CD14-positive monocyte (primary cell): ENCODE results near the gene KLF15. TPM values are rescaled to one million over a fixed set of nuclear protein-coding genes. Genes with fewer than 3 reads are reported as not detected.
A peak's percentile ranks its signal among the peaks of the same experiment; 100 is the strongest.

Source experiments
- DNase-seq, 3 donors: peaks; one replicate each; pipeline ENCODE4 v3.0.0-alpha.2; 2011 to 2022
- H2AFZ ChIP-seq: 2 replicates; pipeline ENCODE4 v1.6.0; 2012; ENCODE audit warnings: mild to moderate bottlenecking, low read depth, low read length, inconsistent platforms; ENCODE audit not compliant: insufficient read depth, poor library complexity, severe bottlenecking
- H3K27ac ChIP-seq, 2 donors: 1 replicate in 1 of 2; 2 replicates in 1 of 2; pipeline ENCODE4 v1.5.1; 2012 to 2013; ENCODE audit warnings: low read length in 2 of 2, control low read depth in 1 of 2, inconsistent platforms in 1 of 2, low read depth in 1 of 2, mild to moderate bottlenecking in 1 of 2
- H3K27me3 ChIP-seq, 2 donors: one replicate each; pipeline versions ENCODE4 v1.6.0 to v1.6.1; 2011 to 2013; ENCODE audit warnings: low read length in 2 of 2; ENCODE audit not compliant: control insufficient read depth in 2 of 2, insufficient read depth in 2 of 2
- H3K36me3 ChIP-seq, 2 donors: replicated peaks in 1 of 2; 1 replicate in 1 of 2; 2 replicates in 1 of 2; pipeline versions ENCODE4 v1.5.1 to v1.6.1; 2012 to 2013; ENCODE audit warnings: low read length in 2 of 2, control low read depth in 1 of 2, inconsistent platforms in 1 of 2, mild to moderate bottlenecking in 1 of 2; ENCODE audit not compliant: insufficient read depth in 2 of 2, control insufficient read depth in 1 of 2
- H3K4me1 ChIP-seq, 2 donors: 1 replicate in 1 of 2; 2 replicates in 1 of 2; pipeline versions ENCODE4 v1.5.1 to v1.6.1; 2012 to 2013; ENCODE audit warnings: low read length in 2 of 2, control low read depth in 1 of 2, inconsistent platforms in 1 of 2, mild to moderate bottlenecking in 1 of 2, moderate library complexity in 1 of 2; ENCODE audit not compliant: insufficient read depth in 2 of 2, control insufficient read depth in 1 of 2
- H3K4me2 ChIP-seq: replicated peaks from 2 replicates; pipeline ENCODE3; 2012; ENCODE audit warnings: low read length, moderate library complexity, mild to moderate bottlenecking; ENCODE audit not compliant: poor library complexity, severe bottlenecking; ENCODE audit errors: extremely low read depth
- H3K4me3 ChIP-seq, 3 experiments: fragments of 200-600 bp in 1 of 3; sonication (generic) in 1 of 3; replicated peaks in 1 of 3; 1 replicate in 2 of 3; 2 replicates in 1 of 3; pipeline ENCODE4 v1.5.1; 2011 to 2013; ENCODE audit warnings: low read length in 3 of 3, mild to moderate bottlenecking in 3 of 3, control low read depth in 2 of 3, low read depth in 2 of 3, inconsistent platforms in 1 of 3, moderate library complexity in 1 of 3
- H3K79me2 ChIP-seq: 2 replicates; pipeline ENCODE4 v1.6.0; 2012; ENCODE audit warnings: mild to moderate bottlenecking, control low read depth, inconsistent platforms, low read length, moderate library complexity; ENCODE audit not compliant: insufficient read depth
- H3K9ac ChIP-seq: 2 replicates; pipeline ENCODE4 v1.6.0; 2017; ENCODE audit warnings: low read length, mild to moderate bottlenecking; ENCODE audit not compliant: insufficient read depth, poor library complexity, severe bottlenecking
- H3K9me3 ChIP-seq, 2 donors: replicated peaks in 1 of 2; 1 replicate in 1 of 2; 2 replicates in 1 of 2; pipeline versions ENCODE4 v1.5.1 to v1.6.1; 2012 to 2013; ENCODE audit warnings: low read length in 2 of 2, control low read depth in 1 of 2; ENCODE audit not compliant: control insufficient read depth in 1 of 2, insufficient read depth in 1 of 2
- H4K20me1 ChIP-seq: 2 replicates; pipeline ENCODE4 v1.6.0; 2012; ENCODE audit warnings: mild to moderate bottlenecking, low read length, control low read depth, moderate library complexity; ENCODE audit not compliant: insufficient read depth
- H3K27ac Mint-ChIP-seq, 7 donors: one replicate each; pipeline ENCODE4 v1.8.0; 2020; ENCODE audit warnings: mild to moderate bottlenecking in 7 of 7, mixed read lengths in 7 of 7, moderate library complexity in 6 of 7, inconsistent platforms in 2 of 7
- H3K27me3 Mint-ChIP-seq, 3 donors: one replicate each; pipeline ENCODE4 v1.8.0; 2021 to 2022; ENCODE audit warnings: low read depth in 3 of 3, mild to moderate bottlenecking in 3 of 3, mixed read lengths in 3 of 3, moderate library complexity in 3 of 3, inconsistent platforms in 1 of 3
- H3K36me3 Mint-ChIP-seq, 2 donors: one replicate each; pipeline ENCODE4 v1.8.0; 2020; ENCODE audit warnings: mixed read lengths in 2 of 2, inconsistent platforms in 1 of 2, mild to moderate bottlenecking in 1 of 2
- H3K4me1 Mint-ChIP-seq: one replicate; pipeline ENCODE4 v1.8.0; 2020; ENCODE audit warnings: mild to moderate bottlenecking, mixed read lengths
- H3K4me3 Mint-ChIP-seq, 2 donors: one replicate each; pipeline ENCODE4 v1.8.0; 2020; ENCODE audit warnings: mild to moderate bottlenecking in 2 of 2, mixed read lengths in 2 of 2, moderate library complexity in 1 of 2
- H3K9me3 Mint-ChIP-seq, 7 donors: one replicate each; pipeline ENCODE4 v1.8.0; 2020 to 2022; ENCODE audit warnings: mixed read lengths in 7 of 7, mild to moderate bottlenecking in 6 of 7, moderate library complexity in 6 of 7, inconsistent platforms in 2 of 7
- WGBS: methylation state at CpG from one replicate; pipeline ENCODE4 v1.1.5; 2013; ENCODE audit warnings: missing lambda C conversion rate; ENCODE audit not compliant: insufficient coverage; 5-methylcytosine and 5-hydroxymethylcytosine counted together
- intact Hi-C, 2 donors: fragments of 100-400 bp; cut with micrococcal nuclease; formaldehyde crosslinking; loops; one replicate each; pipeline versions ENCODE4 v1.15.0 to v1.15.1; 2023
- polyA plus RNA-seq, 3 donors: library from polyadenylated mRNA; depleted of rRNA in 1 of 3; unstranded in 2 of 3; stranded (reverse) in 1 of 3; fragments of 300-500 nt in 2 of 3; fragments of >200 nt in 1 of 3; fragmentation: Illumina TruSeq in 2 of 3; gene quantifications; 1 replicate in 2 of 3; 2 replicates in 1 of 3; pipeline ENCODE4 v1.2.3, GENCODE V29; 2012 to 2021
- TF ChIP-seq, protein P1 (sequence below): fragments of 200-600 bp; IDR thresholded peaks from one replicate; pipeline ENCODE4 v1.8.0; 2022; ENCODE audit warnings: antibody characterized with exemption, mild to moderate bottlenecking

KLF15 gene
- polyA plus RNA-seq, 3 donors, result not detected

DNA sequence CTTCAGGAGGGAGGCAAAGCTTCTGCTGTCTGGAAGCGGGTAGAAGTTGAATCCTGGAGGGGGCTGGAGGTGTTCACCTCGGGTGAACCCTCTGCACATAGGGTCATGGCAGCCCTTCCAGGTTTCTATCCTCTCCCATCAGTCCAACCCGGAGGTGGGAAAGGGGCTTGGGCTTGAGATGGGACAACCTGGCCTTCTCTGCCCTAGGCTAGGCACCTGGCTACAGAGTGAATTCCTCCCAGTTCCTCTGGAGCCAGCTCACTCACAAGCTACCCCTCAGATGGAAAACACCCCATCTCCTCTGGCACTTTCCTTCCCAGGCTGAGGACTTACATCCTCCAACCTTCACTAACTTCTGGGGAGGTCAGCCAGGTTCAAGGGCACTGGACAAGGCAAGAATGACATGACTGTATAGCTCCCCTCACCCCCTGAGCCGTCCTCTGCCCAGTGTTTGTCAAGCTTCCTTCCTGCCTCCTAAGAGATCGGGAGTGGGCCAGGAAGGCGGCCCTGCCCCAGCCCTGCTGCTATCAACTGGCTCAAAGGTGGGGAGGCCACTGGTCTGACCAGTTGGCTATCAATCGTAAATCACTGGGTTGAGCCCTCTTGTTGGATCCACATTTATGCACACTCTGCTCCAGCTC, 45.8 kb downstream of the KLF15 start:
- Mint-ChIP-seq H3K4me3 (no peak overlapping the region), H3K27ac (peak overlapping the region in 1 of 7 donors; percentile 36), H3K9me3 (peaks cover 0 to 11% (median 9%) of the 10 kb centered on the region in 7 donors), H3K27me3 (peaks cover 2 to 10% (median 4%) of the 10 kb centered on the region in 3 donors), H3K4me1 (peaks cover 2% of the 10 kb centered on the region), H3K36me3 (no peaks in the 10 kb centered on the region)
- H3K4me2 ChIP-seq, result no peak overlapping the region
- H3K9me3 ChIP-seq, result peaks cover 0 to 8% of the 10 kb centered on the region in 2 donors
- no peak for DNase-seq
- no peaks in the 10 kb centered on the region for H4K20me1 ChIP-seq
- H3K27ac ChIP-seq, result no peak overlapping the region
- 97% methylated on average over 4 of the region's 7 CpGs for WGBS
- H2AFZ ChIP-seq, result no peak overlapping the region
- H3K27me3 ChIP-seq, result no peaks in the 10 kb centered on the region
- no peaks in the 10 kb centered on the region for H3K4me1 ChIP-seq
- intact Hi-C loops, result no loop called here
- no peak overlapping the region for H3K4me3 ChIP-seq
- TF ChIP-seq, protein P1, sequence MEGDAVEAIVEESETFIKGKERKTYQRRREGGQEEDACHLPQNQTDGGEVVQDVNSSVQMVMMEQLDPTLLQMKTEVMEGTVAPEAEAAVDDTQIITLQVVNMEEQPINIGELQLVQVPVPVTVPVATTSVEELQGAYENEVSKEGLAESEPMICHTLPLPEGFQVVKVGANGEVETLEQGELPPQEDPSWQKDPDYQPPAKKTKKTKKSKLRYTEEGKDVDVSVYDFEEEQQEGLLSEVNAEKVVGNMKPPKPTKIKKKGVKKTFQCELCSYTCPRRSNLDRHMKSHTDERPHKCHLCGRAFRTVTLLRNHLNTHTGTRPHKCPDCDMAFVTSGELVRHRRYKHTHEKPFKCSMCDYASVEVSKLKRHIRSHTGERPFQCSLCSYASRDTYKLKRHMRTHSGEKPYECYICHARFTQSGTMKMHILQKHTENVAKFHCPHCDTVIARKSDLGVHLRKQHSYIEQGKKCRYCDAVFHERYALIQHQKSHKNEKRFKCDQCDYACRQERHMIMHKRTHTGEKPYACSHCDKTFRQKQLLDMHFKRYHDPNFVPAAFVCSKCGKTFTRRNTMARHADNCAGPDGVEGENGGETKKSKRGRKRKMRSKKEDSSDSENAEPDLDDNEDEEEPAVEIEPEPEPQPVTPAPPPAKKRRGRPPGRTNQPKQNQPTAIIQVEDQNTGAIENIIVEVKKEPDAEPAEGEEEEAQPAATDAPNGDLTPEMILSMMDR, result no peak
- H3K79me2 ChIP-seq, result no peaks in the 10 kb centered on the region
- H3K9ac ChIP-seq, result no peak overlapping the region
- H3K36me3 ChIP-seq, result no peaks in the 10 kb centered on the region

DNA sequence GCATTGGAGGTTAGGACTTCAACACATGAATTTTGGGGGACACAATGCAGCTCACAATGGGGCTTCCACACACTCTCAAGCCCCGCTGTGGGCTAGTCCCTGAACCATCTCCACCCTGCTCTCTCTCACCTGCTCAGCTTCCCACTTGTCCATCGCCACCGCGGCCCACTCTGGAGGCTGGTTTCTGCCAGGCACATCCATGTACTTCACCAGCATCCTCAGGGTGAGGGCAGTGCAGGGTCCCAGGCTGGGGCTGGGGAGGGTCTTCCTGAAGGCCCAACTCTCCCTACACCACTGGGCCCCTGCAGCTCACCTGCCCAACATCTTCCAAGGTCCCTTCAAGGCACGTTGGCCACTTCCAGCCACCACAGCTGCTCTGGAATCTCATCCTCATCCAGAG, 46.4 kb downstream of the KLF15 start:
- no peak overlapping the region for H3K4me3 ChIP-seq
- H3K27me3 Mint-ChIP-seq, result peaks cover 2 to 10% (median 4%) of the 10 kb centered on the region in 3 donors
- no peaks in the 10 kb centered on the region for H3K36me3 ChIP-seq

More for the DNA sequence above, 46.4 kb downstream of the KLF15 start:
- Histone ChIP-seq H3K27me3 (no peaks in the 10 kb centered on the region), H3K9ac (no peak overlapping the region), H4K20me1 (no peaks in the 10 kb centered on the region), H3K9me3 (peaks cover 0 to 8% of the 10 kb centered on the region in 2 donors), H3K79me2 (no peaks in the 10 kb centered on the region), H3K4me2 (no peak overlapping the region), H2AFZ (no peak overlapping the region), H3K4me1 (no peaks in the 10 kb centered on the region), H3K27ac (no peak overlapping the region)
- intact Hi-C loops, result no loop called here
- TF ChIP-seq, protein P1, result no peak
- no peaks in the 10 kb centered on the region for H3K36me3 Mint-ChIP-seq
- peaks cover 0 to 11% (median 9%) of the 10 kb centered on the region in 7 donors for H3K9me3 Mint-ChIP-seq
- no peak overlapping the region for H3K4me3 Mint-ChIP-seq
- peaks cover 2% of the 10 kb centered on the region for H3K4me1 Mint-ChIP-seq
- no peak for DNase-seq
- WGBS, result 38% methylated on average over 2 of the region's 5 CpGs
- H3K27ac Mint-ChIP-seq, result no peak overlapping the region
